Endothelial cell of umbilical vein (primary cell): ENCODE results near the gene GORASP2. TPM values are rescaled to one million over a fixed set of nuclear protein-coding genes. Genes with fewer than 3 reads are reported as not detected.

Experiments used
- BruUV-seq: library from RNA; stranded (reverse); fragments of 400-500 nt; replicated peaks from 2 replicates; lab custom pipeline; 2021; lab: Mats Ljungman, UMichigan
- CTCF ChIA-PET: fragments of 300-600, 350-600 bp; sonication (Branson Sonifier 250); formaldehyde crosslinking; loops from one replicate; lab custom pipeline; 2021; ENCODE audit warnings: antibody characterized with exemption, inconsistent platforms; lab: Charles Lee
- POLR2A ChIA-PET: fragments of 300-600, 350-600 bp; sonication (Branson Sonifier 250); formaldehyde crosslinking; loops from one replicate; lab custom pipeline; 2021; ENCODE audit warnings: antibody characterized with exemption, inconsistent platforms; lab: Charles Lee
- DNase-seq: peaks from one replicate; pipeline ENCODE4 v3.0.0-alpha.2; 2011; ENCODE audit warnings: low read depth, low spot score
- FAIRE-seq: peaks from 2 replicates; lab custom pipeline; 2011; peaks lifted over from hg19 to GRCh38; lab: Jason Lieb, UNC
- H2AFZ ChIP-seq: 2 replicates; pipeline ENCODE4 v1.6.0; 2012; ENCODE audit warnings: low read depth, low read length, control low read depth, inconsistent platforms
- H3K27ac ChIP-seq: 2 replicates; pipeline ENCODE4 v1.5.1; 2011; ENCODE audit warnings: low read depth, mild to moderate bottlenecking, control low read depth, low read length, moderate library complexity; ENCODE audit not compliant: insufficient read depth
- H3K27me3 ChIP-seq, 2 experiments: 2 replicates each; pipeline versions ENCODE4 v1.6.0 to v1.6.1; 2011; ENCODE audit warnings: low read length in 2 of 2, mixed read lengths in 1 of 2; ENCODE audit not compliant: control insufficient read depth in 2 of 2, insufficient read depth in 2 of 2
- H3K36me3 ChIP-seq, 2 experiments: 2 replicates in 1 of 2; 3 replicates in 1 of 2; pipeline ENCODE4 v1.5.1; 2011; ENCODE audit warnings: low read length in 2 of 2, mild to moderate bottlenecking in 1 of 2, moderate library complexity in 1 of 2; ENCODE audit not compliant: control insufficient read depth in 2 of 2, insufficient read depth in 2 of 2; ENCODE audit errors: extremely low read depth in 1 of 2
- H3K4me1 ChIP-seq: 3 replicates; pipeline ENCODE4 v1.5.1; 2011; ENCODE audit warnings: mild to moderate bottlenecking, low read length; ENCODE audit not compliant: control insufficient read depth, insufficient read depth; ENCODE audit errors: extremely low read depth
- H3K4me2 ChIP-seq: 2 replicates; pipeline ENCODE4 v1.6.1; 2011; ENCODE audit warnings: low read length, control low read depth, mixed read lengths; ENCODE audit not compliant: insufficient read depth
- H3K4me3 ChIP-seq, 3 experiments: fragments of 200-600 bp in 1 of 3; sonication (generic), shearing (Covaris generic) in 1 of 3; replicated peaks in 1 of 3; 2 replicates each; pipeline ENCODE4 v1.5.1; 2011 to 2016; ENCODE audit warnings: control low read depth in 3 of 3, low read length in 3 of 3, mild to moderate bottlenecking in 2 of 3, inconsistent platforms in 1 of 3, low read depth in 1 of 3, moderate library complexity in 1 of 3; ENCODE audit not compliant: insufficient read depth in 1 of 3
- H3K79me2 ChIP-seq: 2 replicates; pipeline ENCODE4 v1.6.0; 2012; ENCODE audit warnings: low read length, inconsistent platforms; ENCODE audit not compliant: control insufficient read depth, insufficient read depth
- H3K9ac ChIP-seq: replicated peaks from 2 replicates; pipeline ENCODE3; 2011; ENCODE audit warnings: low read length, control low read depth; ENCODE audit not compliant: insufficient read depth; ENCODE audit errors: extremely low read depth
- H3K9me1 ChIP-seq: replicated peaks from 3 replicates; pipeline ENCODE4 v1.6.0; 2011; ENCODE audit warnings: mild to moderate bottlenecking, low read length; ENCODE audit not compliant: control insufficient read depth, insufficient read depth; ENCODE audit errors: extremely low read depth
- H3K9me3 ChIP-seq: replicated peaks from 2 replicates; pipeline ENCODE4 v1.5.1; 2012; ENCODE audit warnings: low read length, inconsistent platforms; ENCODE audit not compliant: control insufficient read depth, insufficient read depth
- H4K20me1 ChIP-seq: replicated peaks from 2 replicates; pipeline ENCODE3; 2011; ENCODE audit warnings: mild to moderate bottlenecking, low read length; ENCODE audit not compliant: control insufficient read depth, insufficient read depth; ENCODE audit errors: extremely low read depth
- CTCF ChIP-seq, 2 donors: IDR thresholded peaks; 1 replicate in 1 of 2; 2 replicates in 1 of 2; pipeline ENCODE4 v1.5.1; 2011; ENCODE audit warnings: low read length in 2 of 2, mild to moderate bottlenecking in 2 of 2, moderate library complexity in 2 of 2, control low read depth in 1 of 2, inconsistent platforms in 1 of 2, low read depth in 1 of 2; ENCODE audit not compliant: insufficient read depth in 1 of 2; ENCODE audit errors: extremely low read depth in 1 of 2
- EZH2 ChIP-seq: IDR thresholded peaks from 2 replicates; pipeline ENCODE4 v1.6.1; 2012; ENCODE audit warnings: borderline replicate concordance, low read depth, mild to moderate bottlenecking, moderate library complexity, low read length, inconsistent platforms; ENCODE audit not compliant: severe bottlenecking
- FOS ChIP-seq: IDR thresholded peaks from 2 replicates; pipeline ENCODE4 v1.6.1; 2011; ENCODE audit warnings: mild to moderate bottlenecking, low read length, moderate library complexity, borderline replicate concordance; ENCODE audit not compliant: insufficient read depth
- GATA2 ChIP-seq: IDR thresholded peaks from 2 replicates; pipeline ENCODE4 v1.7.0; 2011; ENCODE audit warnings: low read depth, mild to moderate bottlenecking, moderate library complexity, mixed read lengths, low read length; ENCODE audit not compliant: insufficient read length, insufficient read depth
- JUN ChIP-seq: IDR thresholded peaks from 2 replicates; pipeline ENCODE4 v1.6.1; 2011; ENCODE audit warnings: borderline replicate concordance, low read depth; ENCODE audit not compliant: insufficient read length, insufficient read depth
- MAX ChIP-seq: IDR thresholded peaks from 2 replicates; pipeline ENCODE4 v1.6.1; 2011; ENCODE audit not compliant: insufficient read depth, insufficient read length
- MYC ChIP-seq: IDR thresholded peaks from one replicate; pipeline ENCODE4 v1.6.1; 2011; ENCODE audit warnings: mild to moderate bottlenecking, low read depth, low read length
- POLR2A ChIP-seq: IDR thresholded peaks from 2 replicates; pipeline ENCODE4 v1.6.1; 2012; ENCODE audit warnings: low read depth, mild to moderate bottlenecking, control low read depth, low read length
- POLR2AphosphoS5 ChIP-seq: IDR thresholded peaks from 2 replicates; pipeline ENCODE4 v1.6.1; 2012; ENCODE audit warnings: low read depth, mild to moderate bottlenecking, control low read depth, low read length, moderate library complexity; ENCODE audit not compliant: insufficient read depth
- dilution Hi-C: fragments of 300-500 bp; cut with MboI; formaldehyde crosslinking; loops from one replicate; pipeline ENCODE4 v1.15.0; 2019; ENCODE audit warnings: low sequenced_read_pairs; ENCODE audit not compliant: extremely low pct_ligation_motif_present
- intact Hi-C: fragments of 100-400 bp; cut with micrococcal nuclease; formaldehyde crosslinking; loops from one replicate; pipeline ENCODE4 v1.10.0; 2022
- polyA plus RNA-seq, 4 experiments: library from polyadenylated mRNA; depleted of rRNA in 3 of 4; stranded (reverse) in 3 of 4; unstranded in 1 of 4; fragments of >200 nt; gene quantifications; 2 replicates each; pipeline versions ENCODE4 v1.2.1 to v1.2.3, GENCODE V29; 2011 to 2012; ENCODE audit warnings: missing spikeins in 1 of 4
- total RNA-seq: library from RNA; stranded (reverse); gene quantifications from 2 replicates; pipeline ENCODE4 v1.2.3, GENCODE V29; 2021

GORASP2 gene
- total and polyA plus RNA-seq, 2 donors (not counting 3 experiments of a cell fraction or from before 2014, with no cell fraction given) = 104 to 245 TPM

GRCh38 chr2:170896622-170897021, 32.4 kb upstream of the GORASP2 start:
- H3K4me3 ChIP-seq = no peak overlapping the region
- ChIA-PET POLR2A (no interaction called here), CTCF (interaction anchor here (1.3 kb wide), 1 partner anchor 23 kb away, joined by 3 read pairs; no protein-coding TSS in a partner anchor)
- H4K20me1 ChIP-seq = no peaks in the 10 kb centered on the region
- no peaks in the 10 kb centered on the region for H3K36me3 ChIP-seq
- no peaks in the 10 kb centered on the region for H3K79me2 ChIP-seq
- dilution Hi-C loops (no loop called here), intact Hi-C loops (no loop called here)
- peaks cover 0 to 5% of the 10 kb centered on the region in 2 experiments for H3K27me3 ChIP-seq
- BruUV-seq = no TSS peak
- no peaks in the 10 kb centered on the region for H3K9me3 ChIP-seq
- H2AFZ ChIP-seq = no peak overlapping the region
- no peak for TF ChIP-seq MYC
- TF ChIP-seq JUN = no peak
- no peak for TF ChIP-seq FOS
- H3K4me1 ChIP-seq = no peaks in the 10 kb centered on the region
- no peak overlapping the region for H3K9ac ChIP-seq
- no peak overlapping the region for H3K4me2 ChIP-seq
- no peak overlapping the region for H3K27ac ChIP-seq
- DNase-seq = no peak
- no peaks in the 10 kb centered on the region for H3K9me1 ChIP-seq
- no peak for FAIRE-seq

- no peak for DNase-seq
- no peak overlapping the region for H3K4me3 ChIP-seq
- no TSS peak for BruUV-seq
- FAIRE-seq = no peak
- no peaks in the 10 kb centered on the region for H3K79me2 ChIP-seq
- H3K4me1 ChIP-seq = no peaks in the 10 kb centered on the region
- intact Hi-C loops = no loop called here
- H3K36me3 ChIP-seq = no peaks in the 10 kb centered on the region
- no peaks in the 10 kb centered on the region for H4K20me1 ChIP-seq
- dilution Hi-C loops = no loop called here
- no peak overlapping the region for H3K27ac ChIP-seq
- no peaks in the 10 kb centered on the region for H3K9me1 ChIP-seq
- H3K27me3 ChIP-seq = peaks cover 0 to 5% of the 10 kb centered on the region in 2 experiments
- no peak overlapping the region for H3K9ac ChIP-seq
- H2AFZ ChIP-seq = no peak overlapping the region
- POLR2A ChIA-PET = no interaction called here
- no peak for TF ChIP-seq POLR2AphosphoS5
- TF ChIP-seq POLR2A = no peak
- TF ChIP-seq JUN = no peak
- TF ChIP-seq MYC = no peak
- TF ChIP-seq EZH2 = no peak
- no peak for TF ChIP-seq MAX
- TF ChIP-seq CTCF (IDR thresholded peaks at IDR 0.05; ENCODE audit: extremely low read depth in 1 of 2, insufficient read depth in 1 of 2, low read depth in 1 of 2, low read length in 2 of 2) = no peak
- TF ChIP-seq GATA2 = no peak
- no peak for TF ChIP-seq FOS
- no peak overlapping the region for H3K4me2 ChIP-seq
- no peaks in the 10 kb centered on the region for H3K9me3 ChIP-seq
- CTCF ChIA-PET = interaction anchor here (1.3 kb wide), 1 partner anchor 24 kb away, joined by 3 read pairs; no protein-coding TSS in a partner anchor
These were observed 31.9 kb upstream of the GORASP2 start for GRCh38 chr2:170897108-170897507.
